ENCODE measurements around the gene USH2A. TPM values are rescaled to one million over a fixed set of nuclear protein-coding genes. Genes with fewer than 3 reads are reported as not detected.

Gene USH2A
- total RNA-seq, 1 donor from 2014 or later = 0.02 TPM

GRCh38 chr1:216071262-216071661 lies 352.0 kb downstream of the USH2A start:
- H3K36me3 Mint-ChIP-seq (ENCODE audit: low read depth, unreplicated experiment) = no peaks in the 10 kb centered on the region
- Histone ChIP-seq H2AFZ (ENCODE audit: low read depth, low read length) (no peak overlapping the region), H4K20me1 (ENCODE audit: insufficient read depth, low read length) (no peaks in the 10 kb centered on the region), H3K27ac (ENCODE audit: low read depth, low read length) (no peak overlapping the region), H3K4me3 (ENCODE audit: insufficient read depth, low read depth, low read length) (no peak overlapping the region), H3K4me2 (ENCODE audit: low read length) (no peak overlapping the region), H3K79me2 (ENCODE audit: insufficient read depth, low read length) (no peaks in the 10 kb centered on the region), H3K9ac (ENCODE audit: low read length) (no peak overlapping the region), H3K27me3 (ENCODE audit: insufficient read depth, low read length) (no peaks in the 10 kb centered on the region), H3K36me3 (ENCODE audit: insufficient read depth, low read length) (no peaks in the 10 kb centered on the region), H3K4me1 (ENCODE audit: insufficient read depth, low read length) (no peaks in the 10 kb centered on the region), H3K9me3 (ENCODE audit: insufficient read depth, low read depth, low read length) (no peaks in the 10 kb centered on the region)
- DNase-seq (ENCODE audit: low read depth) (no peak), FAIRE-seq (no peak)
- no peaks in the 10 kb centered on the region for H3K9me3 Mint-ChIP-seq (ENCODE audit: unreplicated experiment)
- H3K4me1 Mint-ChIP-seq (ENCODE audit: low read depth, unreplicated experiment) = peaks cover 13% of the 10 kb centered on the region
- no peak overlapping the region for H3K4me3 Mint-ChIP-seq (ENCODE audit: unreplicated experiment)
- no peaks in the 10 kb centered on the region for H3K27me3 Mint-ChIP-seq (ENCODE audit: low read depth, unreplicated experiment)
- TF ChIP-seq CTCF (IDR thresholded peaks at IDR 0.05; ENCODE audit: insufficient read depth, low read depth, low read length) = no peak
- no peak for TF ChIP-seq EZH2 (IDR thresholded peaks at IDR 0.05; ENCODE audit: insufficient read depth, low read length)
- no peak overlapping the region for H3K27ac Mint-ChIP-seq (ENCODE audit: unreplicated experiment)

GRCh38 chr1:216064643-216065042 lies 358.6 kb downstream of the USH2A start:
- H3K36me3 Mint-ChIP-seq (ENCODE audit: low read depth, unreplicated experiment) = no peaks in the 10 kb centered on the region
- FAIRE-seq (no peak), DNase-seq (ENCODE audit: low read depth) (no peak)
- H3K9me3 ChIP-seq (ENCODE audit: insufficient read depth, low read depth, low read length) = no peaks in the 10 kb centered on the region
- no peak overlapping the region for H3K4me3 Mint-ChIP-seq (ENCODE audit: unreplicated experiment)
- no peak overlapping the region for H2AFZ ChIP-seq (ENCODE audit: low read depth, low read length)
- no peak overlapping the region for H3K27ac ChIP-seq (ENCODE audit: low read depth, low read length)
- H3K79me2 ChIP-seq (ENCODE audit: insufficient read depth, low read length) = no peaks in the 10 kb centered on the region
- H3K4me1 Mint-ChIP-seq (ENCODE audit: low read depth, unreplicated experiment) = peaks cover 2% of the 10 kb centered on the region
- H3K4me3 ChIP-seq (ENCODE audit: insufficient read depth, low read depth, low read length) = no peak overlapping the region
- no peak overlapping the region for H3K4me2 ChIP-seq (ENCODE audit: low read length)
- H3K27me3 Mint-ChIP-seq (ENCODE audit: low read depth, unreplicated experiment) = no peaks in the 10 kb centered on the region
- no peak for TF ChIP-seq EZH2 (IDR thresholded peaks at IDR 0.05; ENCODE audit: insufficient read depth, low read length)
- TF ChIP-seq CTCF (IDR thresholded peaks at IDR 0.05; ENCODE audit: insufficient read depth, low read depth, low read length) = no peak
- H3K36me3 ChIP-seq (ENCODE audit: insufficient read depth, low read length) = no peaks in the 10 kb centered on the region
- no peaks in the 10 kb centered on the region for H3K4me1 ChIP-seq (ENCODE audit: insufficient read depth, low read length)
- no peaks in the 10 kb centered on the region for H4K20me1 ChIP-seq (ENCODE audit: insufficient read depth, low read length)
- H3K27ac Mint-ChIP-seq (ENCODE audit: unreplicated experiment) = no peak overlapping the region
- H3K9me3 Mint-ChIP-seq (ENCODE audit: unreplicated experiment) = no peaks in the 10 kb centered on the region
- H3K9ac ChIP-seq (ENCODE audit: low read length) = no peak overlapping the region
- no peaks in the 10 kb centered on the region for H3K27me3 ChIP-seq (ENCODE audit: insufficient read depth, low read length)

GRCh38 chr1:216057947-216058346 lies 365.3 kb downstream of the USH2A start:
- H3K4me3 Mint-ChIP-seq (ENCODE audit: unreplicated experiment) = no peak overlapping the region
- H3K36me3 ChIP-seq (ENCODE audit: insufficient read depth, low read length) = no peaks in the 10 kb centered on the region
- no peaks in the 10 kb centered on the region for H3K36me3 Mint-ChIP-seq (ENCODE audit: low read depth, unreplicated experiment)
- peaks cover 5% of the 10 kb centered on the region for H3K4me1 Mint-ChIP-seq (ENCODE audit: low read depth, unreplicated experiment)
- no peak overlapping the region for H3K27ac ChIP-seq (ENCODE audit: low read depth, low read length)
- no peaks in the 10 kb centered on the region for H3K4me1 ChIP-seq (ENCODE audit: insufficient read depth, low read length)
- no peak for TF ChIP-seq CTCF (IDR thresholded peaks at IDR 0.05; ENCODE audit: insufficient read depth, low read depth, low read length)
- TF ChIP-seq EZH2 (IDR thresholded peaks at IDR 0.05; ENCODE audit: insufficient read depth, low read length) = no peak
- no peaks in the 10 kb centered on the region for H3K9me3 Mint-ChIP-seq (ENCODE audit: unreplicated experiment)
- no peaks in the 10 kb centered on the region for H3K79me2 ChIP-seq (ENCODE audit: insufficient read depth, low read length)
- H3K4me3 ChIP-seq (ENCODE audit: insufficient read depth, low read depth, low read length) = no peak overlapping the region
- no peaks in the 10 kb centered on the region for H3K27me3 Mint-ChIP-seq (ENCODE audit: low read depth, unreplicated experiment)
- DNase-seq (ENCODE audit: low read depth) = no peak
- H3K9me3 ChIP-seq (ENCODE audit: insufficient read depth, low read depth, low read length) = no peaks in the 10 kb centered on the region
- no peak overlapping the region for H3K9ac ChIP-seq (ENCODE audit: low read length)
- H3K27me3 ChIP-seq (ENCODE audit: insufficient read depth, low read length) = no peaks in the 10 kb centered on the region
- no peak overlapping the region for H2AFZ ChIP-seq (ENCODE audit: low read depth, low read length)
- no peak overlapping the region for H3K27ac Mint-ChIP-seq (ENCODE audit: unreplicated experiment)
- no peak overlapping the region for H3K4me2 ChIP-seq (ENCODE audit: low read length)
- no peak for FAIRE-seq
- H4K20me1 ChIP-seq (ENCODE audit: insufficient read depth, low read length) = no peaks in the 10 kb centered on the region
